ENCODE measurements around the gene TRANK1. TPM values are rescaled to one million over a fixed set of nuclear protein-coding genes. Genes with fewer than 3 reads are reported as not detected.

TRANK1 gene
- total and polyA plus RNA-seq, 2 experiments from 2014 or later = 5.2 to 10.3 TPM

DNA sequence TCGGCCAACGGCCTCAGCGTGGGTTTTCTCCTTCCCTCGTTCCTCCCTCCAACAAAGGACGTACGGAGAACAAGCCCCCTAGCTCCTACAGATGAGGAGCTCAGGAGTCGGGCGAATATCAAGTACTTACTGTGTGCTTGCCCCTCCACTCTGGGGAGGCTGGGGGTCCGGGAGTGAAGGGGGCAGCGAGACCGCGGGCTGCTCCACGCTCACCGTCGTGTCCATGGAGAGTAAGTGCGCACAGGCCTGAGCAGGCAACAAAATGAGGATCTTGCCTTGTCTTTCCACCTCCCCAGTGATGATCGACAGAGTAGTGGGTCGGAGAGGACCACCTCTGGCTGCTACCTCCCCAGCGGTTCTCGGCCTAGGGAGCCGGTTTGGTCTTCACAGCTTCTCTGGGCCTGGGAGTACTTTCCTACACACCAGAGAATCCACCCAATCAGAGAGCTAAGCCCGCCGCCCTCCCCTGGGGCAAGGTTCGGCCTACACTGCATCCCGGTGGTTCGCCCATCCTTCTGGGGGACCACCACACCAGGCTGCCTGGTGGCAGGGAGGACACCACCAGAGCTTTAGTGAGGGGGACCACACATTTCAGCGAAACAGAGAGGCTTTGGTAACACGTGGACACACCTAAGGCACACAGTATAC is 603 bp upstream of the TRANK1 start:
- H2AFZ ChIP-seq = peak overlapping the region; percentile 85
- H3K4me2 ChIP-seq (ENCODE audit: unreplicated experiment) = peak overlapping the region; percentile 85
- H3K79me2 ChIP-seq (ENCODE audit: insufficient read depth) = no peaks in the 10 kb centered on the region
- peak overlapping the region; percentile 78 for H3K4me3 ChIP-seq
- H3K27me3 ChIP-seq (replicated peaks; ENCODE audit: insufficient read depth) = no peaks in the 10 kb centered on the region
- H3K4me1 ChIP-seq (ENCODE audit: insufficient read depth) = peaks cover 9% of the 10 kb centered on the region; the same call in 1 of the 2 replicates
- TF ChIP-seq EZH2phosphoT487 (IDR thresholded peaks at IDR 0.05; ENCODE audit: insufficient read depth, low read depth) (no peak), EZH2 (IDR thresholded peaks at IDR 0.05; ENCODE audit: insufficient read depth, poor library complexity, severe bottlenecking) (no peak)
- DNase-seq = no peak
- in situ Hi-C loops (cut with MboI) = no loop called here
- no peaks in the 10 kb centered on the region for H3K36me3 ChIP-seq (ENCODE audit: low read depth)
- no peaks in the 10 kb centered on the region for H4K20me1 ChIP-seq (ENCODE audit: insufficient read depth)
- peak overlapping the region; percentile 80 for H3K9ac ChIP-seq
- 73% methylated on average over 27 to 28 of the region's 28 CpGs for WGBS, 2 experiments (ENCODE audit: low coverage in 1 of 2, low lambda C conversion rate in 2 of 2, missing lambda C conversion rate in 2 of 2)
- H3K9me3 ChIP-seq (ENCODE audit: low read depth) = no peaks in the 10 kb centered on the region
- no peaks in the 10 kb centered on the region for H3F3A ChIP-seq (ENCODE audit: insufficient read depth)
- no peak overlapping the region for H3K27ac ChIP-seq
- H3K9me2 ChIP-seq (ENCODE audit: insufficient read depth) = no peaks in the 10 kb centered on the region

DNA sequence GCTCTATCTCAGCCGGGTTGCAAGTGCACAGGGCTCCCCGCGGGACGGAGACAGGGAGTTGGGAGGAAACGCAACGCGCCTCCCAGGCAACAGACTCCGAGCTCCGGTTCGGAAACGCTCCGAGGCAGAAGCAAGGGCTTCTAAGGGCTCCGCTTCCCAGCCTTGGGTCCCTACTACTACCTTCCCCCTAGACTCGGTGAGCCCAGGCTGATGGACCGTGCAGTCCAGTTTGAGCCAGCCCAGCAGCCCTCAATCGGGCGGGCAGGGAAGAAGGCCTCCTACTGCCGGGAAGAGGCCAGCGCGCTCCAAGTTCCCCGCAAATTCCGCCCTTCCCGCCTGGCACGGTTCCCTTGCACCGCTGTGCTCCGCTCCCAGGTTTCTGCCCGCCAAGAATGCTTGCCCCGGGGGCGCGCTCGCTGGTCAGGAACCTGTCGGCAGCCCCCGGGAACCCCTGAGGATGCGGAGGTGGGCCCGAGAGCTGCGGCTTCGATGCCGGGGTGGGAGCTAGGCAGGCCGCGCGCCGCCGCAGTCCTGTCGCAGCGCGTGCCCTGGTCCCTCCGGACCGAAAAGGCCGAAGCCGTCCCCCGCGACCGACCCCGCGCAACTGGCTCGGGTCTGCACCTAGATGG is 728 bp downstream of the TRANK1 start:
- peak; percentile 81 for DNase-seq
- Histone ChIP-seq H3K4me2 (ENCODE audit: unreplicated experiment) (peak overlapping the region; percentile 85), H3K9me3 (ENCODE audit: low read depth) (no peaks in the 10 kb centered on the region), H3K27me3 (replicated peaks; ENCODE audit: insufficient read depth) (no peaks in the 10 kb centered on the region), H3K9ac (peak overlapping the region; percentile 80), H3K79me2 (ENCODE audit: insufficient read depth) (no peaks in the 10 kb centered on the region), H3F3A (ENCODE audit: insufficient read depth) (no peaks in the 10 kb centered on the region), H3K27ac (no peak overlapping the region), H4K20me1 (ENCODE audit: insufficient read depth) (no peaks in the 10 kb centered on the region), H3K36me3 (ENCODE audit: low read depth) (no peaks in the 10 kb centered on the region), H3K4me1 (ENCODE audit: insufficient read depth) (peaks cover 9% of the 10 kb centered on the region; the same call in 1 of the 2 replicates), H2AFZ (peak overlapping the region; percentile 85), H3K4me3 (peak overlapping the region; percentile 78), H3K9me2 (ENCODE audit: insufficient read depth) (no peaks in the 10 kb centered on the region)
- TF ChIP-seq EZH2 (IDR thresholded peaks at IDR 0.05; ENCODE audit: insufficient read depth, poor library complexity, severe bottlenecking) (no peak), EZH2phosphoT487 (IDR thresholded peaks at IDR 0.05; ENCODE audit: insufficient read depth, low read depth) (no peak)
- WGBS, 2 experiments (ENCODE audit: low coverage in 1 of 2, low lambda C conversion rate in 2 of 2, missing lambda C conversion rate in 2 of 2) = 1 to 2% methylated on average over 32 to 49 of the region's 56 CpGs
- in situ Hi-C loops (cut with MboI) = no loop called here

GRCh38 chr3:36943601-36944000 is 1.3 kb downstream of the TRANK1 start:
- Histone ChIP-seq H3F3A (ENCODE audit: insufficient read depth) (no peaks in the 10 kb centered on the region), H3K4me3 (peak overlapping the region; percentile 78), H3K27me3 (replicated peaks; ENCODE audit: insufficient read depth) (no peaks in the 10 kb centered on the region), H2AFZ (peak overlapping the region; percentile 85), H3K4me2 (ENCODE audit: unreplicated experiment) (peak overlapping the region; percentile 85), H3K9me3 (ENCODE audit: low read depth) (no peaks in the 10 kb centered on the region), H3K9ac (peak overlapping the region; percentile 80), H3K27ac (no peak overlapping the region), H4K20me1 (ENCODE audit: insufficient read depth) (no peaks in the 10 kb centered on the region), H3K36me3 (ENCODE audit: low read depth) (no peaks in the 10 kb centered on the region), H3K79me2 (ENCODE audit: insufficient read depth) (no peaks in the 10 kb centered on the region), H3K4me1 (ENCODE audit: insufficient read depth) (peaks cover 9% of the 10 kb centered on the region; the same call in 1 of the 2 replicates), H3K9me2 (ENCODE audit: insufficient read depth) (no peaks in the 10 kb centered on the region)
- DNase-seq = peak; percentile 18
- WGBS, 2 experiments (ENCODE audit: low coverage in 1 of 2, low lambda C conversion rate in 2 of 2, missing lambda C conversion rate in 2 of 2) = 29 to 33% methylated on average over 10 of the region's 10 CpGs
- in situ Hi-C loops (cut with MboI) = no loop called here
- TF ChIP-seq EZH2 (IDR thresholded peaks at IDR 0.05; ENCODE audit: insufficient read depth, poor library complexity, severe bottlenecking) (no peak), EZH2phosphoT487 (IDR thresholded peaks at IDR 0.05; ENCODE audit: insufficient read depth, low read depth) (no peak)

- H3K9me2 ChIP-seq (ENCODE audit: insufficient read depth) = no peaks in the 10 kb centered on the region
- H3K79me2 ChIP-seq (ENCODE audit: insufficient read depth) = no peaks in the 10 kb centered on the region
- H3K4me1 ChIP-seq (ENCODE audit: insufficient read depth) = peaks cover 9% of the 10 kb centered on the region; the same call in 1 of the 2 replicates
- in situ Hi-C loops (cut with MboI) = no loop called here
- H3K4me2 ChIP-seq (ENCODE audit: unreplicated experiment) = no peak overlapping the region
- H3K9ac ChIP-seq = no peak overlapping the region
- no peak for TF ChIP-seq EZH2phosphoT487 (IDR thresholded peaks at IDR 0.05; ENCODE audit: insufficient read depth, low read depth)
- TF ChIP-seq EZH2 (IDR thresholded peaks at IDR 0.05; ENCODE audit: insufficient read depth, poor library complexity, severe bottlenecking) = no peak
- no peak for DNase-seq
- no peak overlapping the region for H3K27ac ChIP-seq
- H3K4me3 ChIP-seq = no peak overlapping the region
- H2AFZ ChIP-seq = no peak overlapping the region
- H4K20me1 ChIP-seq (ENCODE audit: insufficient read depth) = no peaks in the 10 kb centered on the region
- no peaks in the 10 kb centered on the region for H3F3A ChIP-seq (ENCODE audit: insufficient read depth)
- H3K36me3 ChIP-seq (ENCODE audit: low read depth) = no peaks in the 10 kb centered on the region
- WGBS, 2 experiments (ENCODE audit: low coverage in 1 of 2, low lambda C conversion rate in 2 of 2, missing lambda C conversion rate in 2 of 2) = 95 to 98% methylated on average over 18 to 21 of the region's 21 CpGs
- no peaks in the 10 kb centered on the region for H3K27me3 ChIP-seq (replicated peaks; ENCODE audit: insufficient read depth)
- no peaks in the 10 kb centered on the region for H3K9me3 ChIP-seq (ENCODE audit: low read depth)
These were observed 2.1 kb downstream of the TRANK1 start for GRCh38 chr3:36942638-36943248.
